ENCODE measurements around the gene ACSL6.

ACSL6 gene

DNA sequence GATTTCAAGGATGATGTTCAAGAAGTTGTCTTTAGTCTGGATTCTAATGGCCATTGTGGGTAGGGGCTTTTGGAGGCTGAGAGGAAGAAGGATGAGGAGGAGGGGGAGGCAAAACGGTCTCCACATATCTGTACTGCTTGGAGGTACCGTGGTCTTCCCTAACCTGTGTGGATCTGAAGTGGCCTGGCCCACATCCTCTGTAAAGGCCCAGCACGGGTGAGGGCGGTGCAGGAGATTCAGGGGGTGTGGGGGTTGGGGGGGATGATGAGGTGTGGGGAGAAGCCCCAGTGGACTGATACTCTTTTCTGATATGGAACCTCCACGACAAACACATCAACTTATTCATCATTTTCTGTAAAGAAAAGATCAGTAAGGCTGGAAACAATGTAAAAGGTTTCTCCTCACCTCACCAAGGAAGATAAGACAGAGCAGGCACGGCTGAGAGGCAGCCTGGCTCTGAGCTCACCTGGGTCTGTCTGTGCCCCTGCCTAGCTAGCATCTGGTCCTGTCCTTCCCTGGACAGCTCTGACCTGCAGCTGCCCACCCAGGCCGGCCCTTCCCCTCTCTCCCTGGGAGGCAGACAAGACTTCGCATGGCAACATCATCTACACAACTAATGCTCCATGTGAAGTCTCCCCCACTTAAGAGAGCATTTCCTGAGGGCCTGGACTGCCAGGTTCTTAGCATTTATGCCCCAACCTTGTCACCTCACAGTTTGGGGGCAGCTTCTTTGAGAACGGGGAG, 43.4 kb upstream of the ACSL6 start:
- ATAC-seq (replicated peaks) (no peak), DNase-seq (no peak)
- H3K27ac Mint-ChIP-seq, result peak overlapping the region in 1 of 2 donors; percentile 93
- no peaks in the 10 kb centered on the region for H3K27me3 Mint-ChIP-seq
- H3K9me3 Mint-ChIP-seq, result no peaks in the 10 kb centered on the region
- peaks cover 17% of the 10 kb centered on the region for H3K36me3 Mint-ChIP-seq (ENCODE audit: insufficient read depth)
- H3K4me1 Mint-ChIP-seq (ENCODE audit: low read depth in 2 of 2), result peaks cover 20 to 58% of the 10 kb centered on the region in 2 donors
- peak overlapping the region in 1 of 2 donors; percentile 46 for H3K4me3 Mint-ChIP-seq

DNA sequence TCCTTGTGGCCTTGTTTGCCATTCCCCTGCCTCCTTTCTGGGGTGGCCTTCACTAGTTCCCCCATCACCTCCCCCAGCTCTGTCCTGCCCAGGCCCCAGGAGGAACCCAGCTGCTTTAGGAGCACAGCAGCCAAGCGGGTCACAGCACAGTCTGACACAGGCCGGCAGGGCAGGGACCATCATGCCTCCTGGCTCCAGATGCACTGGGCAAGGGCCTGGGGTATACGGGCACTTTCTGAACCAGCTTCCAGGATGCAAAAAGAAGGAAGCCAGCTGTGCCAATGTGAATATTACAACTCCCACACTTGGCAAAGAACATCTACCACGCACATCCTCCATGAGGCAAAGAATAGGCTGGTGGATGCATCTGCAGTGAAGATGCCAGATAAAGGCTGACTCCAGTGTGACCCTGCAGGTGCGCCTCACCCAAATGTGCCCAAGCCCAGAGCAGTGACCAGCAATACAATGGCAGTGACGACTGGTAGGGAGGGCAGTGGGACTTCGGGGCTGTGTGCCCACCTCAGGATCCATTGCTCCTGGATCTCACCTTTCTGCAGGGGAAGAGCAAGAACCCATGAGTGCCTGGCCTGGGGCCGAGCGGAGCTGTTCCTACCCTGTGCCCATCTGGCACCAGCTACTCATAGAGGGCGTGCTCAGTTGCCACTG, 42.7 kb upstream of the ACSL6 start:
- H3K4me3 Mint-ChIP-seq, result peak overlapping the region in 1 of 2 donors; percentile 46
- H3K36me3 Mint-ChIP-seq (ENCODE audit: insufficient read depth), result peaks cover 17% of the 10 kb centered on the region
- no peaks in the 10 kb centered on the region for H3K27me3 Mint-ChIP-seq
- ATAC-seq (replicated peaks) (no peak), DNase-seq (no peak)
- peaks cover 13 to 52% of the 10 kb centered on the region in 2 donors for H3K4me1 Mint-ChIP-seq (ENCODE audit: low read depth in 2 of 2)
- H3K27ac Mint-ChIP-seq, result peak overlapping the region in 1 of 2 donors; percentile 93
- no peaks in the 10 kb centered on the region for H3K9me3 Mint-ChIP-seq

DNA sequence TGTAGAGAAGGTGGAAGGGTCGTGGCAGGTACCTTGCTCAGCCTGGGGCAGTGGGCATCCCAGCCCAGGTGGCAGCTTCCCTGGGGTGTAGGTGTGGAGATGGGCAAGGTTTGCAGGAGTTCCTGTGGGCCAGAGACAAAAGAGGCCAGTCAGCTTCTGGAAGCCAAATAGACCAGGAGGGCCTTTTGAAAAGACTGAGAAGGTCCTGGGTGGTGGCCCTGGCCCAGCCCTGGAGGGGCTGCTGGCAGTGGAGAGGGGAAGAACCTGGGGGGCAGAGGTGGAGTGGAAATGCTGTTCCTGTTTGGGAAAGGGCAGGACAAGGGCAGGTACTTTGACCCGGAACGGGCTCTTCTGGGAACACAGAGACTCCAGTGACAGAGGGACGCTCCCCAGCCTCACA, 42.0 kb upstream of the ACSL6 start:
- Mint-ChIP-seq H3K4me3 (no peak overlapping the region), H3K9me3 (no peaks in the 10 kb centered on the region), H3K4me1 (ENCODE audit: low read depth in 2 of 2) (peaks cover 10 to 48% of the 10 kb centered on the region in 2 donors)

GRCh38 chr5:132052520-132052919, 41.1 kb upstream of the ACSL6 start:
- H3K36me3 Mint-ChIP-seq (ENCODE audit: insufficient read depth), result peaks cover 17% of the 10 kb centered on the region
- H3K4me3 Mint-ChIP-seq, result no peak overlapping the region
- H3K4me1 Mint-ChIP-seq (ENCODE audit: low read depth in 2 of 2), result peaks cover 10 to 43% of the 10 kb centered on the region in 2 donors
- H3K27ac Mint-ChIP-seq, result no peak overlapping the region
- no peaks in the 10 kb centered on the region for H3K9me3 Mint-ChIP-seq
- ATAC-seq (replicated peaks) (no peak), DNase-seq (no peak)
- no peaks in the 10 kb centered on the region for H3K27me3 Mint-ChIP-seq

More for the DNA sequence above, 42.0 kb upstream of the ACSL6 start:
- ATAC-seq (replicated peaks), result no peak
- Mint-ChIP-seq H3K27me3 (no peaks in the 10 kb centered on the region), H3K27ac (peak overlapping the region in 1 of 2 donors; percentile 19), H3K36me3 (ENCODE audit: insufficient read depth) (peaks cover 17% of the 10 kb centered on the region)
- DNase-seq, result no peak

- Mint-ChIP-seq H3K36me3 (ENCODE audit: insufficient read depth) (peaks cover 7% of the 10 kb centered on the region), H3K9me3 (no peaks in the 10 kb centered on the region), H3K4me1 (ENCODE audit: low read depth in 2 of 2) (peaks cover 8 to 29% of the 10 kb centered on the region in 2 donors), H3K27me3 (no peaks in the 10 kb centered on the region), H3K27ac (no peak overlapping the region), H3K4me3 (no peak overlapping the region)
- DNase-seq (no peak), ATAC-seq (replicated peaks) (no peak)
These were observed 39.4 kb upstream of the ACSL6 start for GRCh38 chr5:132050661-132051552.

- H3K4me3 Mint-ChIP-seq, result no peak overlapping the region
- no peak overlapping the region for H3K27ac Mint-ChIP-seq
- ATAC-seq (replicated peaks), result no peak
- no peaks in the 10 kb centered on the region for H3K9me3 Mint-ChIP-seq
- peaks cover 5 to 23% of the 10 kb centered on the region in 2 donors for H3K4me1 Mint-ChIP-seq (ENCODE audit: low read depth in 2 of 2)
- no peaks in the 10 kb centered on the region for H3K27me3 Mint-ChIP-seq
- no peak for DNase-seq
- H3K36me3 Mint-ChIP-seq (ENCODE audit: insufficient read depth), result peaks cover 4% of the 10 kb centered on the region
These were observed 38.7 kb upstream of the ACSL6 start for GRCh38 chr5:132050136-132050535.

DNA sequence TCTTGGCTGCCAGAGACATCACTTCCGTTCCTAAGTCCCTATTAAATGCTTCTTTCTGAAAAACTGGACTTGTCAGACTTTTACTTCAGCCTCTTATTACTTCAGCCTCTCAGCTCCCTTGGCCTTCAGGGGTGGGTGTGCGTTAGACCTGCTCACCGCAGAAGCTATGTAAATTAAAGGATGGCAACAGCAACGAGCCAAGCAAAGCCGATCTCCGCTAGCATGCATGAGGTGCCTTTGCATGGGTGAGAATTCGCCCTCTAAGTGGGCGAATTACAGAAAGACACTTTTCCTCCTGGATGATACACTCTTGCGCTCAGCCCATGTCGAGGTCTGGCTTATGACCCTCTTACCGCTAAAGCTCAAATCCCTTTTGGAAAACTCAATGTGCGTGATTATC, 38.1 kb upstream of the ACSL6 start:
- Mint-ChIP-seq H3K27ac (no peak overlapping the region), H3K4me1 (ENCODE audit: low read depth in 2 of 2) (peaks cover 5 to 17% of the 10 kb centered on the region in 2 donors), H3K27me3 (no peaks in the 10 kb centered on the region), H3K9me3 (no peaks in the 10 kb centered on the region), H3K36me3 (ENCODE audit: insufficient read depth) (peaks cover 2% of the 10 kb centered on the region), H3K4me3 (no peak overlapping the region)
- DNase-seq (no peak), ATAC-seq (replicated peaks) (no peak)

GRCh38 chr5:132049093-132049492, 37.6 kb upstream of the ACSL6 start:
- Mint-ChIP-seq H3K4me1 (ENCODE audit: low read depth in 2 of 2) (peaks cover 5 to 13% of the 10 kb centered on the region in 2 donors), H3K36me3 (ENCODE audit: insufficient read depth) (no peaks in the 10 kb centered on the region), H3K27me3 (no peaks in the 10 kb centered on the region), H3K9me3 (no peaks in the 10 kb centered on the region), H3K27ac (no peak overlapping the region), H3K4me3 (no peak overlapping the region)
- ATAC-seq (replicated peaks), result no peak
- DNase-seq, result no peak

DNA sequence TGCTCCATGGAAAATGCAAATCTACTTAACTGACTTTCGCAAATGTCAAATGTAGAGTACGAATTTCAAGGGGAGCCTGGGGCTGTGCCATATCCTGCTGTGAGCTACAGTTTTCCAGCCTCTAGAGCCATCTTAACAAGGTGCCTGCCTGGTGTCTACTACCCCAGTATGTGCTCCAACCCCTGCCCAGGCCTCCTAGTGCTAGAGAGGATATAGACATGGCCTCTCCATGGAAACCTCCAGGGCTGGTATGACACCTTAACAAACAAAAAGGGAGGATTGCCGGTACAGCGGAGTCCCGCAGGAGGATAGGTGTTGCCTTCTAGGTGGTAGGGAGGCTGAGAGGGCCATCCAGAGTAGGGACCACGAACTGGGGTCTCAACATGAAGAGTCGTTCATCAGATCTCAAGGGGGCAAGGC, 35.4 kb upstream of the ACSL6 start:
- Mint-ChIP-seq H3K27me3 (peaks cover 6 to 15% of the 10 kb centered on the region in 2 donors), H3K27ac (no peak overlapping the region), H3K4me3 (no peak overlapping the region), H3K9me3 (no peaks in the 10 kb centered on the region), H3K36me3 (ENCODE audit: insufficient read depth) (no peaks in the 10 kb centered on the region), H3K4me1 (ENCODE audit: low read depth in 2 of 2) (peaks cover 0 to 4% of the 10 kb centered on the region in 2 donors)
- ATAC-seq (replicated peaks) (no peak), DNase-seq (no peak)

GRCh38 chr5:132044207-132044606, 32.7 kb upstream of the ACSL6 start:
- no peak overlapping the region for H3K27ac Mint-ChIP-seq
- H3K9me3 Mint-ChIP-seq, result no peaks in the 10 kb centered on the region
- H3K4me1 Mint-ChIP-seq (ENCODE audit: low read depth in 2 of 2), result no peaks in the 10 kb centered on the region
- no peak for ATAC-seq (replicated peaks)
- no peak overlapping the region for H3K4me3 Mint-ChIP-seq
- DNase-seq, result no peak
- H3K27me3 Mint-ChIP-seq, result peaks cover 13 to 15% of the 10 kb centered on the region in 2 donors
- no peaks in the 10 kb centered on the region for H3K36me3 Mint-ChIP-seq (ENCODE audit: insufficient read depth)

DNA sequence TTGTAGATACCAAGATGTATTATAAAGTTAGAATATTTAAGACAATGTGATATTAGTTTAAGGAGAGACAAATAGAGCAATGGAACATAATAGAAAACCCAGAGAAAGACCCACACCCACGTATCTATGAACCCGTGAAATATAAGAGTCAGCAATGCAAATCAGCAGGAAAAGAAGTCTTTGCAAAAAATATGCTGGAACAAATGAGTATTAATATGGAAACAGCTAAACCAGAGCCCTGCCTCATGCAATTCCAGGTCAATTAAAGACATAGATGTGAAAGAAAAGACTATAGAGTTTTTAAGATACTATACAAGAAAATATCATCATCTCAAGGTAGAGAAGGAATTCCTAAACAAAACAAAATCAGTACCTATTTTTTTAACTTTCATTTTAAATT, 25.9 kb upstream of the ACSL6 start:
- Mint-ChIP-seq H3K36me3 (ENCODE audit: insufficient read depth) (no peaks in the 10 kb centered on the region), H3K4me1 (ENCODE audit: low read depth in 2 of 2) (no peaks in the 10 kb centered on the region), H3K4me3 (no peak overlapping the region), H3K27ac (no peak overlapping the region), H3K9me3 (peaks cover 2 to 5% of the 10 kb centered on the region in 2 donors), H3K27me3 (peaks cover 2 to 21% of the 10 kb centered on the region in 2 donors)
- ATAC-seq (replicated peaks) (no peak), DNase-seq (no peak)

DNA sequence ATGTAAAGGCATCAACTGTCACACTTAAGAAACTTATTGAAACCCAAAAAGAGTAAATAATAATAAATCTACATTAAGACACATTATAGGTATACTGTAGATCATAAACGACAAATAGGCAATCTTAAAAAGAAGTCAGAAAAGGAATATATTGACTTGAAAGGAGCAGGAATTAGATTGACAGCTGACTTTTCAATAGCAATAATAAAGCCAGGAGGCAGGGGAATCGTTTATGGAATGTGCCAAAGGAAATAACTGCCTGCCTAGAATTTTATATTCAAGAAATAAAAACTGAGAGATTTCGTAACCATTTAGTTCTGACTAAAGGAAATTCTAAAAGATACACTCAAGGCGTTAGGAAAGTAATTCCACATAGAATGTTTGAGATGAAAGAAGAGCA, 21.7 kb upstream of the ACSL6 start:
- Mint-ChIP-seq H3K27ac (no peak overlapping the region), H3K36me3 (ENCODE audit: insufficient read depth) (no peaks in the 10 kb centered on the region), H3K4me3 (no peak overlapping the region), H3K4me1 (ENCODE audit: low read depth in 2 of 2) (peaks cover 2 to 4% of the 10 kb centered on the region in 2 donors), H3K9me3 (peaks cover 2 to 5% of the 10 kb centered on the region in 2 donors), H3K27me3 (peaks cover 0 to 23% of the 10 kb centered on the region in 2 donors)
- ATAC-seq (replicated peaks) (no peak), DNase-seq (no peak)

GRCh38 chr5:132032196-132032595, 20.7 kb upstream of the ACSL6 start:
- Mint-ChIP-seq H3K9me3 (peaks cover 0 to 5% of the 10 kb centered on the region in 2 donors), H3K4me1 (ENCODE audit: low read depth in 2 of 2) (peaks cover 2 to 13% of the 10 kb centered on the region in 2 donors), H3K27me3 (peaks cover 0 to 23% of the 10 kb centered on the region in 2 donors), H3K36me3 (ENCODE audit: insufficient read depth) (no peaks in the 10 kb centered on the region), H3K4me3 (no peak overlapping the region), H3K27ac (no peak overlapping the region)
- ATAC-seq (replicated peaks) (no peak), DNase-seq (no peak)
